H1 (cell line): Measurements from ENCODE around the gene KCNMA1.

ENCODE experiments used
- ATF2 ChIP-seq: IDR thresholded peaks from 2 replicates; pipeline ENCODE4 v1.6.1; 2012; ENCODE audit warnings: low read length, inconsistent platforms
- BRCA1 ChIP-seq: IDR thresholded peaks from 2 replicates; pipeline ENCODE4 v1.6.1; 2012; ENCODE audit warnings: low read depth, low read length, improper control_type of control experiment
- CEBPB ChIP-seq: IDR thresholded peaks from 2 replicates; pipeline ENCODE4 v1.6.1; 2012; ENCODE audit warnings: low read depth, low read length
- EP300 ChIP-seq, 2 experiments: IDR thresholded peaks; 1 replicate in 1 of 2; 2 replicates in 1 of 2; pipeline ENCODE4 v1.6.1; 2011 to 2012; ENCODE audit warnings: low read depth in 2 of 2, low read length in 2 of 2, mild to moderate bottlenecking in 2 of 2, borderline replicate concordance in 1 of 2, inconsistent platforms in 1 of 2, moderate library complexity in 1 of 2
- EZH2 ChIP-seq: fragments of 200-600 bp; sonication (generic); IDR thresholded peaks from 2 replicates; pipeline ENCODE4 v1.7.1; 2012; ENCODE audit warnings: low read depth, mild to moderate bottlenecking, moderate library complexity, low read length, inconsistent platforms; ENCODE audit not compliant: severe bottlenecking
- HDAC2 ChIP-seq, 2 experiments: fragments of 300-600 bp in 1 of 2; sonication (generic) in 1 of 2; IDR thresholded peaks; 2 replicates each; pipeline ENCODE4 v1.6.1; 2011 to 2012; ENCODE audit warnings: low read depth in 2 of 2, low read length in 2 of 2, mild to moderate bottlenecking in 2 of 2, moderate library complexity in 2 of 2, borderline replicate concordance in 1 of 2, inconsistent platforms in 1 of 2
- JUND ChIP-seq: IDR thresholded peaks from 2 replicates; pipeline ENCODE4 v1.6.1; 2011; ENCODE audit warnings: mild to moderate bottlenecking, improper control_type of control experiment, low read length
- MAFK ChIP-seq: IDR thresholded peaks from 2 replicates; pipeline ENCODE4 v1.6.1; 2012; ENCODE audit warnings: low read depth, mild to moderate bottlenecking, improper control_type of control experiment, low read length
- POLR2AphosphoS5 ChIP-seq: IDR thresholded peaks from 2 replicates; pipeline ENCODE4 v1.6.1; 2011; ENCODE audit warnings: low read depth, low read length
- RXRA ChIP-seq: IDR thresholded peaks from 2 replicates; pipeline ENCODE4 v1.6.1; 2011; ENCODE audit warnings: low read depth, mild to moderate bottlenecking, low read length, moderate library complexity; ENCODE audit not compliant: insufficient read depth
- TAF1 ChIP-seq: IDR thresholded peaks from 2 replicates; pipeline ENCODE4 v1.6.1; 2011; ENCODE audit warnings: mild to moderate bottlenecking, low read depth, low read length
- USF2 ChIP-seq: IDR thresholded peaks from 2 replicates; pipeline ENCODE4 v1.6.1; 2011; ENCODE audit warnings: low read length, improper control_type of control experiment

- no peak for TF ChIP-seq POLR2AphosphoS5
- no peak for TF ChIP-seq JUND
- no peak for TF ChIP-seq BRCA1
- no peak for TF ChIP-seq HDAC2 (IDR thresholded peaks at IDR 0.05; ENCODE audit: borderline replicate concordance in 1 of 2, low read depth in 2 of 2, low read length in 2 of 2)
- TF ChIP-seq ATF2 = no peak
- TF ChIP-seq EZH2 = no peak
- no peak for TF ChIP-seq RXRA
- no peak for TF ChIP-seq CEBPB
- TF ChIP-seq TAF1 = no peak
- TF ChIP-seq USF2 = no peak
- TF ChIP-seq EP300 (IDR thresholded peaks at IDR 0.05; ENCODE audit: borderline replicate concordance in 1 of 2, low read depth in 2 of 2, low read length in 2 of 2) = no peak
- TF ChIP-seq MAFK = no peak
Measured at GRCh38 chr10:77374189-77374656, 263.4 kb downstream of the KCNMA1 start.
